Measurements from ENCODE around the gene CCDC27.

Gene CCDC27

GRCh38 chr1:3759796-3760195 lies 7.5 kb downstream of the CCDC27 start:
- DNase-seq (ENCODE audit: low read depth), result no peak

GRCh38 chr1:3761296-3762010 lies 9.2 kb downstream of the CCDC27 start:
- no peak for DNase-seq (ENCODE audit: low read depth)

- DNase-seq (ENCODE audit: low read depth), result no peak
These were observed 10.1 kb downstream of the CCDC27 start for GRCh38 chr1:3762151-3762872.

- DNase-seq (ENCODE audit: low read depth), result no peak
These were observed 10.6 kb downstream of the CCDC27 start for GRCh38 chr1:3762873-3763228.

- DNase-seq (ENCODE audit: low read depth), result no peak
These were observed 11.3 kb downstream of the CCDC27 start for GRCh38 chr1:3763351-3764125.

- DNase-seq (ENCODE audit: low read depth), result no peak
These were observed 15.2 kb downstream of the CCDC27 start for GRCh38 chr1:3767328-3767925.

- DNase-seq (ENCODE audit: low read depth), result no peak
These were observed 16.7 kb downstream of the CCDC27 start for GRCh38 chr1:3768811-3769390.

- no peak for DNase-seq (ENCODE audit: low read depth)
These were observed 18.0 kb downstream of the CCDC27 start for GRCh38 chr1:3770047-3770765.

GRCh38 chr1:3771108-3772026 lies 19.1 kb downstream of the CCDC27 start:
- DNase-seq (ENCODE audit: low read depth), result no peak

GRCh38 chr1:3772027-3772714 lies 19.9 kb downstream of the CCDC27 start:
- peak; percentile 66 for DNase-seq (ENCODE audit: low read depth)

GRCh38 chr1:3772715-3773571 lies 20.7 kb downstream of the CCDC27 start, which contains the start of gene SMIM1:
Gene SMIM1 (plus strand): TSS chr1:3772749. CDS start chr1:3775374, 2,625 bp downstream.
- no peak for DNase-seq (ENCODE audit: low read depth)

- DNase-seq (ENCODE audit: low read depth), result no peak
These were observed 21.5 kb downstream of the CCDC27 start for GRCh38 chr1:3773572-3774275.

GRCh38 chr1:3774276-3774945 lies 22.2 kb downstream of the CCDC27 start:
- DNase-seq (ENCODE audit: low read depth), result no peak

- DNase-seq (ENCODE audit: low read depth), result no peak
These were observed 22.8 kb downstream of the CCDC27 start for GRCh38 chr1:3774946-3775489.

GRCh38 chr1:3775490-3776230 lies 23.4 kb downstream of the CCDC27 start:
- peak; percentile 44 for DNase-seq (ENCODE audit: low read depth)

- DNase-seq (ENCODE audit: low read depth), result no peak
These were observed 24.1 kb downstream of the CCDC27 start for GRCh38 chr1:3776231-3776961.
